Activated CD4-positive, alpha-beta T cell treated with anti-CD3 and anti-CD28 coated beads, Interleukin-2, amount 50 U/mL, for 48 hours (primary cell): Measurements from ENCODE around the gene MARK2.
"Not testable (repeated sequence)": the region's sequence is repeated elsewhere in the genome, so short reads cannot be mapped to it uniquely, and the experiment has no call there.

Experiments
- DNase-seq, 2 experiments: peaks; one replicate each; pipeline ENCODE4 v3.0.0-alpha.2; 2020

MARK2 gene

DNA sequence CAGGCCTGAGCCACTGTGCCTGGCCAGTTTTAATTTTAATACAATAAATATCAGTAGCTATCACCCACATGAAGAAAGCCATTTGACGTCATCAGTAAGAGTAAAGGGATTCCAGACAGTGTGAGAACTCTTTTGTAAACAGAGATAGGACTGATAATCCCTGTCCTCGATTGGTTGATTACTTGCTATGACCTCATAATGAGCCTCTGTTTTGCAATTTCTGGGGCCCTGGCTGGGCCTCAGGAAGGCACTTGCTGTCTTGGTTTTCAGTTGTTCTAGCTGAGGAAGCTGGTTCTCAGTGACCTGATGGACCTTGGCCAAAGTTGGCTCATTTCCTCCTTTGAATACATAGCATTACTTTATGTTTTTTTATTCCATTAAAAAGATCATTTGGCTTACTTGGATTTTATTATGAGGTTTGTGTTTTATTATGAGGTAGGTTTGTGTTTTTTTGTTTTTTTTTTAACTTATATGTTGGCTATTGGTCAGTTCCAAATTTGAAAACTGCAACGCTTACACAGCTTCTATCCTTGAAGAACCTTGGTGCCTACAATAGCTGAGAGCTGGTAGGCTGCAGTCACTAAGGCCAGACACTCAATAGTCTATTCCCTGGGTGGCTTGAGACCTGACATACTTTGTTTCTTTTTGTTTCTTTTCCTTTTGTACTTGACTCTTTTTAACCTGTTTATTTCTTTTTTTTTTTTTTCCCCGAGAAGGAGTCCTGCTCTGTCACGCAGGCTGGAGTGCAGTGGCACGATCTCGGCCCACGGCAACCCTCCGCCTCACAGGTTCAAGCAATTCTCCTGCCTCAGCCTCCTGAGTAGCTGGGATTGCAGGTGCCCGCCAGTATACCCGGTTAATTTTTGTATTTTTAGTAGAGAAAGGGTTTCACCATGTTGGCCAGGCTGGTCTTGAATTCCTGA lies 20.0 kb downstream of the MARK2 start:
- no peak for DNase-seq

DNA sequence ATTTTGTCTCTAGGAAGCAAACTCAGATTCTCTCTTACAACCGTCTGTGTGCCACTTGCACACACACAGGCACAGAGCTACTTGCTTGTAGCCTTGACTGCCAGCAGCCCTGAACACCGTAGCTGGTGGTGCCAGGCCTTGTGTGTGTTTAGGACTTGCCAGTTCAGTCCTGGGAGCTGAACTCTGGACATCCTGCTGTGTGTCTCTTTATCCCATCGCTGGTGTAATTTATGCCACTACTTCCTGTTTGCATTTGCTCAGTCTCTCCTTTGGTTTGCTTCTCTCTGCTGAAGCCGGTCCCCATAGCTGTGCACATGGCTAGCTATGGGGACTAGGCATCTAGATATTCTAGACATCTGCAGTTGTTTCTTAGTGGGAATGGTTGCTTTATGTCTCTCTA lies 24.0 kb downstream of the MARK2 start:
- no peak for DNase-seq

DNA sequence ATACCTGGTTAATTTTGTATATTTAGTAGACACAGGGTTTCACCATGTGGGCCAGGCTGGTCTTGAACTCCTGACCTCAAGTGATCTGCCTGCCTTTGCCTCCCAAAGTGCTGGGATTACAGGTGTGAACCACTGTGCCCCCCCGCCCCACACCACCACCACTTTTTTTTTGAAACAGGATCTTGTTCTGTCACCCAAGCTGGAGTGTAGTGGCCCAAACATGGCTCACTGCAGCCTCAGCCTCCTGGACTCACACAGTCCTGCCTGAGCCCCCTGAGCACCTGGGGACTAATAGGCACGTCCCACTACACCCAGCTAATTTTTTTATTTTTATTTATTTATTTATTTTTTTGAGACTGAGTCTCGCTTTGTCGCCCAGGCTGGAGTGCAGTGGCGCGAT lies 24.7 kb downstream of the MARK2 start:
- not testable (repeated sequence) for DNase-seq

DNA sequence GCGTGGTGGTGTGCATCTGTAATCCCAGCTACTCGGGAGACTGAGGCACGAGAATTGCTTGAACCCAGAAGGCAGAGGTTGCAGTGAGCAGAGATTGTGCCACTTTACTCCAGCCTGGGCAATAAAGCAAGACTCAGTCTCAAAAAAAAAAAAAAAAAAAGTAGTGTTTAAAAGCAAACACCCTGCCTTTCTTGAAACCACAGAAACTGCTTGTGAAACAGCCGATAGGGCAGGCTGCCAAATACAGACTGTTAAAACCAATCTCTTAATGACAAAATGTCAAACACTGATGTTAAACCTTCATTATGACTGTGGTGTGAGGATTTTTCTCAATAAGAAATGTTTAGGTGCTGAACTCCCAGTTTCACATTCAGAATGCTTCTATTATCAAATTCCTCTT lies 27.3 kb downstream of the MARK2 start:
- DNase-seq: peak; percentile 77 to 86

DNA sequence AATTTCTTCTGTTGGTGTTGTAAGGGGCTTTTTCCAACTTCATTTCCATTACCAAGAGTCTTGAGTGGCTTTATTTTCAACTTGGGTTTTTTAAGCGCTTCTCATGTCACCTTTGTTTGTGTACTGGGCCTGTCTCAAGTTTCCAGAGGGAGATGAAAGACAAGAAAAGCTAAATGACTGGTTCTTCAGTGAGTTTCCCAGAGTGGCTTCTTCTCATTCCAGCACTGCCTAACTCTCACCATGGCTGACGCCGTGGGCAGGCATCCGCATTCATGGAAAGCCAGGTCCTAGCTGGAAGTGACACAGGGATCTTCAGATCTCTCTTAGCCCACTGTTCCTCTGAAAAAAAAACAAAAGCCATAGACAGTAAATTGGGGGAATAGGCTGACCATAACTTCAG lies 28.6 kb downstream of the MARK2 start:
- no peak for DNase-seq

DNA sequence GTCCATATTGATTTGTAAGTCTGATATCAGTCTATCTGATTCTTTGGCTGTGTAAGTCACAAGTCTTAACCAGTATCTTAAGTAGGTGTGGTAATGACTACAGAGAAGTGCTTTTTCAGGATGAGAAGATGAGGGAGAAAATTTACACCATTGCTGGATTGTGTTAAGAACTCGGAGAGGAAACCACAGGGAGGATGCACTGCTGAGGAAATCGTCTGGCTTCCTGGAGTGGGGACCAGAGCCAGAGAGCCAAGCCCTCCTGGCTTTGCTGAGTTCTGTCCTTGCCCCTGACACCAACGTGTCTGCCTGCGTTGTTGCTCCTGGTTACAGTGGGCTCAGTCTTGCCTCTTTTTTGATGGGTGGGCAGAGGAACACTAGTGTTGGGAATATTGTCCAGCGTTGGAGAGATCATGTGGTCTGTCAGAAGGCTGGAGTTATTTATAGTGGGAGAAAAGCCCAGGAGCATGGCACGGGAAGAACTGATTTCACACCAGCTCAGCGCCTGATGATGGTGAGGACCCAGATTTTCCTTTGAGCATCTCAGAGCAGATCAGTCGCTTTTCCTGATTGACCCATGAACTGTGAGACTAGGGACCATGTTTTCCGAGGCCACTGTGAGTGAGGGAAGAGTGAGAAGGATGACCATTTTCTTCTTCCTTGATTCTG lies 29.6 kb downstream of the MARK2 start:
- no peak for DNase-seq

DNA sequence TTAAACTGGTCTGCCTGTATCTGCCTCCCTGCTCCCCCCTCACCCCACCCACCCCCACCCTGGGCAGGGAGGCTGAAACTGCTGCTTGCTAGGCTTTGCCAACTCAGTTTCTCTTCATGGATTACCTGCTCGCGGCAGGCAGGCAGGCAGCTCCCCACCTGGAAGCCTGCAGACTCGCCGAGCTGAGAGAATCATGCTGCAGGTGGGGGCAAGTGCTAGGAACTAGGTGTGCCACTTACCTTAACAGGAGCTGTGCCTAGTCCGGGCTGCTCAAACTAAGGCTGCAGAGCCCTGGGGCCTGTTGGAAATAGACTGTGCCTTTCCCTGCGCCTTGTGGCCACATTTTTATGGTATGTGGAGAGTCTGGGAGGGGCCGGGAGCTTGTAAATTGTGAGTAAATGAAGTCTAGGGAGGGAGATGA lies 30.3 kb downstream of the MARK2 start:
- no peak for DNase-seq

DNA sequence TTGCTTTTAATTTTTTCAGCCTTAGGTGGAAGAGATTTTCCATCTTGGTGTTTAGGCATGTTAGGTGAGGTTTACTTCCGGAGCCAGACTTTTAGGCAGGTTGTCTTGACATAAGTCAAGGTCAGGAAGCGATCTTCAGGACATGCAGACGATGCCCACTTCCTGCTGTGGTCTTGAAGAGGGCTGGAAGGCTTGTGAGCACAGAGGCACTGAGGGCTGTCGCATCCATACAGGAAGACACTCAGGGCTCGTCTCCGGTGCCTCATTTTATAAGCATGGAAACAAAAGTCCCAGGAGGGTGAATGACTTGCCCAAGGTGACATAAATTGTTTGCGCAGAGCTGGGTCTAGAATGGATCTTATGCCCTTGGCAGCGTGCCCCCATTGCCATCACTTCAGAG lies 30.8 kb downstream of the MARK2 start:
- DNase-seq: peak; percentile 20 to 46

DNA sequence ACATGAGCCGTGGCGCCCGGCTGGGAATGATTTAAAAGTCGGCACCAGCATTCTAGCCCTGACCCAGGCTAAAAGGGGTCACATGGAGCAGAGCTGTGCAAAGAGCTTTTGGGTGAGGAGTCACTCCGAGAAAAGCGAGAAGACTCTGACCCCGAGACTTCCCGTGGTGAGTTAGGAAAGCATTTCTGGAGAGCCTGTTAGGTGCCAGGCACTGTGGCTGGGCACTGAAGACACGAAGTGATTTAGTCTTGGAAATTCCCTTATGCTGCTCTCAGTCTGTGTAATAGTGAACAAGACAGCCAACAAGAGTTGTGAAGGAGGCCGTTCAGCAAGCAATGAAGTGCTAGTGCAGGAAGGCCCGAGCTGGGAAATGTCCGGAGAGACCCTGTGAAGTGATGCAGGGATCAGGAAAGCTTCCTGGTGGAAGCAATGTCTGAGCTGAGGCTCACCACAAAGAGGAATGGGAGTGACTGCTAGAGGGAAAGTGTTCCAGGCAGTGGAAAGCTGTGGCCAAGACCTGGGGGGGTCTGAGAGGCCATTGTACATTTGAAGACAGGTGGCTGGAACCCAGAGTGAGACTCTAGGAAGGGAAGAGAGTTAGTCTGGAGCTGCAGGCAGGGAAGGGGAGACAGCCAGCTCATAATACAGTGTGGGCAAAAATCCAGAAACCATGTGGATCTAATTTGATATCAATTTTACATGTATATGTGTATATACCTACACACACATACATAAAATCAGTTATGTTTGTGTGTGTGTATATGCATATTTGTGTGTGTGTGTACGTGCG lies 31.6 kb downstream of the MARK2 start:
- peak; percentile 21 to 41 for DNase-seq

DNA sequence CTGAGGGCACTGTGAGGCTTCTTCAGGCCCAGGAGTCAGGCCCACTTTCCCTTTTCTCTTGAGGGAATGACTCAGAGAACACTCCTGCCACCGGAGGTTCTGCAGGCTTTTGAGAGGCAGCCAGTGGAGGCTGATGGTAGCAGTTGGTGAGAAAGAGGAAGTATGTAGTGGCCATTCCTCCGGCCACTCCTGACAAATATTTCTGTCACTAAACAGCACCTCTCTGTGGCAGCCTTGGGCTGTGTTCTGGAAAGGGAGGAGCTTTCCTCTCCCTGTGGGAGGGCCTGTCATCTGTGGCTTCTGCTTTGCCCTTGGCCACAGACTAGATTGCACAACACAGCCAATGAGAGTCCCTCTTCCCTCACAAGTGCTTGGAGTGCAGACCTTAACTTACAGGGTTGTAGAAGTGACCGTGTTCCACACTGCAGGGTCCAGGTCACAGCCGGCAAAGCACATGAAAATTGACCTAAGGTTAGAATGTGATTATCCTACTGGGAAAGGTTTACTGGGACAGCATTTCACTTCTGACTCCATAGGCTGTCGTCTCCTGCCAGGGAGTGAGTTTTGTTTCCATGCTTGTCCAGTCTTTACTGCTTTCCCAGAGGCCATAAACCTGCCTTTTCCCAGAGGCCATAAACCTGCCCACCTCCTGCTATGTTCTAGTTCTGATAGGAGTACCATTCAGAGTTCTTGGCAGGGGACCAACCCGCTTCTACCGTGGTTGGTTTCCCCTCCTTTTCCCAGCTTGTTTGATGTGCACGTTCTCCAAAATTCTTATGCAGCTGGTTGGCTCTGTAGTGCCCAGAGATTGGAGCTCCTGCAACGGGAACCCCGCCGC lies 33.3 kb downstream of the MARK2 start:
- peak; percentile 29 to 54 for DNase-seq

DNA sequence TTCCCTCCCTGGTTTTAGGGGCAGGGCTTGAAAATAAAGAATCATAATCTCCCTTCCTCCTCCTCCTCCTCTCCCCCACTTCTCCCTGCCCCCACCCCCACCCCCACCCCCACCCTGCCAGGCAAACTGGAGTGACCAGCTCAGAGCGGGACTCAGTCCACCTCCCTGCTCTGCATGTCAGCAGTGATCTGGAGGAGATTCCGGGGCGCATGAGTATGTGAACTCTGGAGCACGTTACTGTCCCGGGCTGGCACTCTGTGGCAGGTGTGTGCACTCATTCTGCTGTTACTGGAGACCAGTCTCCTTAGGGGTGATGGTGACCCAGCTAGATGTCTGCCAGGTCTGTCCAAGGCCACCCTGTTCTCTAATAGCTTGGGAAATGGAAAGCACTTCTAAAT lies 33.9 kb downstream of the MARK2 start:
- DNase-seq: no peak

DNA sequence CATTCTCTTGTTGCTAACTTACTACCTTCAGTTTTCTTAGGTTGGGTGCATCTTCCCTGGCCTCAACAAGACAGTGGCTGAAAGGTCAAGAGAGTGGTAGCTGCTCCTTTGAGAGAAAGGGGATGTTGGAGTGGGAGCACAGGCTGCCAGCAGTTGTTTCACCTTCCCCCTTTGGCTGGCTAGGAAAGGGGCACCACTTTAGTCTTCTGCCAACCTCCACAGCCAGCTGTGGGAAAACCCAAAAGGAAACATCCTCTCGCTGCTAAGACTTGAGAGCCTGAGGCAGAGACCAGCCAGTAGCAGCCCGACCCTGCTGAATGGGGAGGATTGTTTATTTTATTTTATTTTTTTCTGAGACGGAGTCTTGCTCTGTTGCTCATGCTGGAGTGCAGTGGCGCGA lies 34.4 kb downstream of the MARK2 start:
- no peak for DNase-seq

DNA sequence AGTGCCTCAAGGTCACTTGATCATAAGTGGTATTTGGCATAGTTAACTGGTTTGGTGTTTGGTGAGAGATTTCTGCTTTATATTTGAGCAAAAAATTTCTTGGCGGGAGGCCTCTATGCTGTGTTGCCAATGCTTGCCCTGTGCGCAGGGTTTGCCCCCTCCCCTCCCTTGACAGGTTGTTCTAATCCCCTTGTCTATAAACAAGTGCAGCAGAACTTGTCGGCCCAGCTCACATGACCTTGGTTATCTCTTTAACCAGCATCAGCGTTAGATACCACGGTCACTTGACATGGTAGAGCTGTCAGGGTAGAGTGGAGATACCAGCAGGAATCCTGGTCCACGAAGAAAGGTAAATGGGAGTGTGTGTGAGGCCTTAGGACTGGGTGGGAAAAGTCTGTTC lies 35.6 kb downstream of the MARK2 start:
- no peak for DNase-seq

DNA sequence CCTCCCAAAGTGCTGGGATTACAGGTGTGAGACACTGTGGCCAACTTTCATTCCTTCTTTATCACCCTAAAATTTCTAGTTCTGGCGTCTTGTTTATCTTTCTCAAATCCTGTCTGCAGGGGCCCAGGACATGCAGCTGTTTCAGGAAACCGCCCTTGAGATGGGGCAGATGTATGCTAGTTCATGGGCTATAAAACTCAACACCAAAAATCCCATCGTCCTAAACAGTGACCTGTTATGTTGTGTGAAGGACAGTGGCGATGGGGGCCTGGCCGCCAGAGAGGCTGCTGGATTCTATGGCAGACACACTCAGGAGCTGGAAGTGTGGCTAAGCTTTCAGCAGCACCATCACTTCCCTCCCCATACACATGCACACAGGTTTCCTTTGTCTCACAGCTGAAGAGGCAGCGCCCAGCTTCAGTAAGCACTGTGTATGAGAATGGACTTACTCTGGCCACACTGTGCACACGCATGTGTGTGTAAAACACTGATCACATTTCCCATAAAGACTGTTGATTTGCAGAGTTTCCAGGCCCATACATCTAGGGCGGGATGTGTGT lies 36.7 kb downstream of the MARK2 start:
- DNase-seq: no peak

DNA sequence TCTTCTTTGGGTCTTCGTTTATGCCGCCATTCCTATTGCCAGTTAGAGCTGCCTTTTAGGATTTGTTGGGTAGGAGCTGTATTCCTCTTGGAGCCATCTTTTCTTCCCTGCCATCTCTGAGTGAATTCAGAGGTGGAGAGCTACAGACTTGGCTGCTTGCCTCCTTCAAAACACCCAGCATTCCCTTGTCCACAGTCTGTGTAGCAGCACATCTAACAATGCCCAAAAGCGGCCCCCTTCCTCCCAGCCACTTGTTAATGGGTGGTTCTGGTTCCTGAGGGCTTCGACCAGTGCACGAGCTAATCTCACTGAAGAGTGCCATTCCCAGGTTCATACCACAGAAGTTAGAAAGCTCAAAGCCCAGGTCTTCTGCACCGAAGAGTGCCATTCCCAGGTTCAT lies 37.7 kb downstream of the MARK2 start:
- DNase-seq: no peak

DNA sequence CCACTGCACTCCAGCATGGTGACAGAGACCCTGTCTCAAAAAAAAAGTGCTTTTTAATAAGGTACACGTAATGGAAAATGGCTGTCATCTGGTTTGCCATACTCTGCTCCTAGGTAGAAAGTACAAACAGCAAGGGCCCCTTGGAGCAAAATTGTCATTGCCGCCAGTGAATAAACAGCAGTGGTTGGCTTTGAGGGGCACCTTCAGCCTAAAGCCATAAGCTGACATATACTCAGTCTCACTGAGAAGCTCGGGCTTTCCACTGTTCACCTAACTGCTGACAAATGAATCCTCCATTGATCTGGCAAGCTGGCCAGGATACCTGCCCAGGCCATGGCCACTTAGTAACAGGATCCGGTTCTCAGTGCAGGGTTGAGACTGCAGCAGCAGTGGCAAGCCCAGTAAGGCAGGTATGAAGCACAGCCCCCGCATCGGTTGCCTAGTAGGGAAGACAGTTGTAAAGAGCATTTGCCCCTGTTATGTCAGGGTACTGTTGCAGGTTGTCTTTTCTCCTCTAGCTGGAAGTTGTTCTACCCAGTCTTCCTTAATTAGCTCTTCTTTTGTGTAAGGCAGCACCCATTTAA lies 38.8 kb downstream of the MARK2 start:
- DNase-seq: no peak

DNA sequence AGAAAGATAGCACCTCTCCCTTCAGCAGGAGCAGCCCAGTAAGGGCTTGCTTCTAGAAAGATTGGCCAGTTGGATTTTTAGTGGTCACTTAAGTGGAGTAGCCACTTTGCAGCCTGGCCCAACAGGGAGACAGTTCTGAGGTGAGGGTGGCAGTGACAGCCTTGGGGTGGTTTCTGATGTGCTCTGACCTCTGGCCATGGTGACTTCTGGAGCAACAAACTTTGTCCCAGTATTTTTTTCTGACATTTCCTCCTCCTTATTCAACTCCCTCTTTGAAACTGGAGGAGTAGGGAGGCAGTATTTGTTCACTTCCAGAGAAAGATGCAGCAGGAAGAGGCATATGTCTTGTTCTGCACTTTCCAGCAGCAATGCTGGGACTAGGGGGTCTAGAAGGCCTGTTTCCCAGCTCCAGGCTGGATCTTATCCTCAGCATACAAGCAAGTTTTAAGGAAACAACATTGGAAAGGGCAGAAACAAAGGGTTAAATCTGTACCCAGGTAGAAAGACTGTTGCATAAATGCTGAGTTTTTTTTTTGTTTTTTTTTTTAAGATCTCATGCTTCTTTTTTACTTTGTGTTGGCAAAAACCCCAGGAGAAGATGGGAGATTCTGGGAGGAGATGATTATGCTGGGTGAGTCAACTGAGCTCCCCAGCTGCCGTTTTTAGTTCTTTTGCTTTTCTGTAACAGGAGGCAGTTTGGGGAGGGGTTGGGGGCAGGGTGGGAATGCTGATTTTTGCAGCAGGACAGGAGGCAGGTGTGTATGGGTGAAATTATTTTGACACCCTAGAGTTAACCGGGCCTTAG lies 40.9 kb downstream of the MARK2 start:
- DNase-seq: no peak

DNA sequence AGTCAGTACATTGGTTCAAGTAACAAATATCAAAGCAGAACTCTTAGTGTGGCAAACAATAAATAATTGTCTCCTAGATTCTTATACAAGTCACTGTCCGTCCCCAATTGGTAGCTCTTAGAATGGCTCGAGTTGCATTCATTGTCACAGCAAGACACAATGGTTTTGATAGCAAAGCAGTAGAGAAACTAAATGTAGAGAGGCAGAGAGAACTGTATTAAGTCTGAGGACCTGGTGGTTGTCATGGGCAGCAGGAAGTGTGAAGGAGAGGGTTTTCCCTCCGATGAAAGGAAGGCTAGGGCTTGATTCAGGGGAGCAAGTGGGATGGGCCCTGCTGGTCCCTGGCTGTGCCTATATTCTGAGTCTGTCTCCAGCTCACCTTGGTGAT lies 41.5 kb downstream of the MARK2 start:
- DNase-seq: no peak

DNA sequence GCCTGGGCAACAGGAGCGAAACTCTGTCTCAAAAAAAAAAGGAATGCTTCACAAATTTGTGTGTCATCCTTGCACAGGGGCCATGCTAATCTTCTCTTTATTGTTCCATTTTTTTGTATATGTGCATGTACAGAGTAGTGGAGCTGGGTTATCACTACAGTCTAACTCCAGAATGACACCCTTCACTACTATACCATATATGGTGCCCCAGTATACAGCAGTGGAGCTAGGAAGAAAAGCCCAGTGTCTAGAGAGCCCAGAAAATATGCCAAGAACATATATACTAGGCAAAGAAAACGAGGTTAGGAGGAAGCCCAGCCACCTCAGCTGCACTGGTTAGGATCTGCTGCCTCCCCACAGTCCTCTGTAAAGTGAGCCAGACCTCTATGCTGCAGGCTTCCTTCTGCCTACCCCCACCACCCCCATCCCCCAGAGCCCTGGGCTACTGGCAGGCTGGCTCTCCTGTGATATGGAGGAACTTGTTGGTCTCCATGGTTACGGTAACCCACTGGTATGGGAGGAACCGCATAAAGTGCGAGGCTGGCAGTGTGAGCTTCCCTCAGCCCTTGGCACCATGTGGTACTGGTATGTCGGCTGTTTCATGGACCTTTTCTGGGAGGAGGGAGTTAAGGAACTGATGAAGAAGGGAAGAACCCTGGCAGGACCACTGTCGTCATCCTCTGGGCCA lies 43.8 kb downstream of the MARK2 start:
- DNase-seq: no peak

DNA sequence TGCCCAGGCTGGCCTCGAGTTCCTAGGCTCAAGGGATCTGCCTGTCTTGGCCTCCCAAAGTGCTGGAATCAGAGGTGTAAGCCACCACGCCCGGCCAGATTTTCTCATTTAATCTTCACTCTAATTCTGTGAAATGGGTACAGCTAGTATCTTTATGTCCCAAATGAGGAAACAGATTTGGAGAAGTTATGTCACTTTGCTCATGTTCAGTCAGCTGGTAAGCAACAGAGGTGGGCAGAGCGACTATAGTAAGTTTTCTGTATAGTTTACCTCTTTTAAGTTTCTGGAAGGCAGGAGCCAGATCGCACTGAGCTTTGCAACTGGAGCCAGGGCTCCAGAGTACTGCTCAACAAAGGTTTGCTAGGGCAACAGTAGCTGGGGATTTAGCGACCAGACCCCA lies 44.9 kb downstream of the MARK2 start:
- DNase-seq: no peak
